ENCODE results near the gene IL1B.
"Not testable (repeated sequence)": the region's sequence is repeated elsewhere in the genome, so short reads cannot be mapped to it uniquely, and the experiment has no call there.

Gene IL1B

DNA sequence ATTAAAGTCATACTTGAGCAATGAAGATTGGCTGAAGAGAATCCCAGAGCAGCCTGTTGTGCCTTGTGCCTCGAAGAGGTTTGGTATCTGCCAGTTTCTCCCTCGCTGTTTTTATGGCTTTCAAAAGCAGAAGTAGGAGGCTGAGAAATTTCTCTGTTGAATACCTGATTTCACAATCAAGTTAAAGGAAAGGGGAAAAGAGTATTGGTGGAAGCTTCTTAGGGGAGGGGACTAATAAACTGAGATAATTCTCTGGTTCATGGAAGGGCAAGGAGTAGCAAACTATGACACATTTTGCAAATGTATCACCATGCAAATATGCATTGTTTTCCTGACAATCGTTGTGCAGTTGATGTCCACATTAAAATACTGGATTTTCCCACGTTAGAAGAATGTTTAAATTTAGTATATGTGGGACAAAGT, at the start of gene IL1B:
Gene IL1B, minus strand, starts transcription at position 85 of the 423 bp plus-strand sequence. CDS start 550 bp downstream, outside the sequence.
- peak; percentile 82 for DNase-seq (ENCODE audit: low spot score)

DNA sequence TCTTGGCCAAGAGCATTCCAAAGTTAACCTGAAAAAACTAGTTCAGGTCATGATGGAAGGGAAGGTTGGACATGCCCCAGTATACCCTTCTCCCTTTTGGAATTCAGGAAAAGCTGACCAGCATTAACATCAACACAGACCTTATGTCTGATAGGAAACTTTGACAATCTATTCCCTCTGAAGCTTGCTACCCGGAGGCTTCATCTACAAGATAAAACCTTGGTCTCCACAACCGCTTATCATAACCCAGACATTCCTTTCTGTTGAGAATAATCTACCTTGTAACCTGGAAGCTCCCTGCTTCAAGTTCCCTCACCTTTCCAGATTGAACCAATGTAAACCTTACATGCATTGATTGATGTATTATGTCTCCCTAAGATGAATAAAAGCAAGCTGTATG, 49.7 kb upstream of the IL1B start:
- no peak for DNase-seq (ENCODE audit: low spot score)

DNA sequence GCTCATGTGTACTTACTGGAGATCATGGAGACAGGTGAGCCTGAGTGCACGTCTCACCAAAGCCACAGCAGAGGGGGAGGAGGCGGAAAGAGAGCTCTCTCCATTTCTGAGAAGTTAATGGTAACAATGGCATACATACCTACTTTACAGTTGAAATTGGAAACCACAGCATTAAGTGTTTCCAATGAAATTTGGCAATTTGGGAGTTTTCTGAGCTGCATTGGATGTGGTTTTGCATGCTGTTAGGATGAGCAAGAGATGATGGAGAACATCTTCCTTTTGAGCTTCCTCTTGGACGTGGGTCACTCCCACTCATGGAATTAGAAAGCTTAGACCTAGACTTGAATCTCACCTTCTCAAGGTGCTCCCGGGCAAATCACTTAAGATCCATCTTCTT, 48.9 kb upstream of the IL1B start:
- DNase-seq (ENCODE audit: low spot score), result no peak

DNA sequence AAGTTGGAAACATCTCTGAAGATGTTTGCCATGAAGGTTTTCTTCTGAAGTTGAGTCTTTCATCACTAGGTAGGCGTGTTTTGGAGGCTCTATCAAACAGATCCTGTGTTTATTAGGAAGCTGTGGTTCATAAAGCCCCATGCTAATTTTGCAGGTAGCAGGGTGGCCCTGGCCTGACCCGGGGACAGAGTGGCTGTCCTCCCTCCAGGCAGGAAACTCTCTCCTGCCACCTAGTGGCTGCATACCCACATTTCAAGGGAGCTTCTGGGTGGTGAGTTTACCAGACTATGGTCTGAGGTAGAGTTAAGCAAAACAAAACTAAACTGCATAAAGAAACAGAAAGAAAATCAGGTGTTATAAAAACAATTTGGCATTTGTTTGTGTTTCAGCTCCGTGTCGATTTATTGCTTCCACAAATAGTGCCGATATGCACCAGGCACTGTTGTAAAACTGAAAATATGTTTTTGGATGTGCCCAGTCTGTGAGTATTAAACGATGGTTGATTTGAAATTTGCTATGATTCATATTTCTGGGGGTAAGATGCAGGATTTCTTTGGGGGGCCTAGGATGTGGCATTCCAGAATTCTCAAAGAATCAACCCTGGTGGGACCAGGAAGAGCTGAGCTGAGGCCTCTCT, 48.4 kb upstream of the IL1B start:
- peak; percentile 46 for DNase-seq (ENCODE audit: low spot score)

DNA sequence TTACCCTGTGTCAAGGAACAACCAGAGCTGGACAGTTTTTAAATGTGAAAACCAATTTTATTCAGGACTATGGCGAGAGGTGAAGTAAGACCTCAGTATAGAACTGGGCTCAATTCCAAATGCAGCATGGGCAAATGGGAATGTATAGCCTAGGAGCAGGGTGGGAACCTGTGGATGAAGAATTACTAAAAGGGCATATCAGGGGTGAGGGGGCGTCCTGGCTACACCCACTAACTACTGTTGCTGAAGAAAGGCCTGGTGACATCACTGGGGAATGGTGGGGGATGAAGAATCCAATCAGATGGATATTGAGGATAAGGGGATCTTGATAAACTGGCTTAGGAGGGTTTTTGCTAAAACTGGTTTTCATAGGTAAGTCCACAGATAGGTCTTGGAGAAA, 47.1 kb upstream of the IL1B start:
- DNase-seq (ENCODE audit: low spot score), result no peak

DNA sequence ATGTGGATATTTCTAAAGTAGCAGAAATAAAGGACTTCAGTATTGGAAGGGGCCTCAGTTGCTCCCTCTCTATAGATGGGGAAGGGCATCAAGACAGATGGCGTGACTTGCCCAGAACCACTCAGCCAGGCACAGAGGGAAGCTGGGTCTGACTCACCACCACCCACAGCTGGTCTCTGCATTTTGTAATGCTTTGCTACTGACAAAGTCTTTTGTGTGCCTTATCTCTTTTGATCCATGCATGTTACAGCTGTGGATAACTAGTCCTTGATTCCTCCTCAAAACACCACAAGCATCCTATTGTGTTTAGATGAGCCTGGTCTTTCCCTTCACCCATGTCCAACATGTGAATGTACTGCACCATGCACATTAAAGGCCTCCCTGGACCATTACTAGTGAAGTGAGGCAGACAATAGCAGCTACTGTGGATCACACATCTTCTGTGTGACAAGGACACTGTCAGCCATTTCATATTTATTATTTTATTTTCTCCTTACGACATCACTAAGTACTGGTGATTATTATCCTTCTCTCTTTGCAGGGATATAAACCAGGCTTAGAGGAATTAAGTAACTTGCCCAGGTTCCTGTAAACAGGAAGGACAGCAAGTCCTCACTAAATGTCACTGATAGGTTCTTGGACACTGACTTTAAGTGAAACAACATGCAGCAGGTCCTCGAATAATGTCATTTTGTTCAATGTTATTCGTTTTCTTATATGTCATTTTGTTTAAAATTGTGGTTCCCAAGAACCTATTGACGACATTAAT, 44.8 kb upstream of the IL1B start:
- peak; percentile 64 for DNase-seq (ENCODE audit: low spot score)

DNA sequence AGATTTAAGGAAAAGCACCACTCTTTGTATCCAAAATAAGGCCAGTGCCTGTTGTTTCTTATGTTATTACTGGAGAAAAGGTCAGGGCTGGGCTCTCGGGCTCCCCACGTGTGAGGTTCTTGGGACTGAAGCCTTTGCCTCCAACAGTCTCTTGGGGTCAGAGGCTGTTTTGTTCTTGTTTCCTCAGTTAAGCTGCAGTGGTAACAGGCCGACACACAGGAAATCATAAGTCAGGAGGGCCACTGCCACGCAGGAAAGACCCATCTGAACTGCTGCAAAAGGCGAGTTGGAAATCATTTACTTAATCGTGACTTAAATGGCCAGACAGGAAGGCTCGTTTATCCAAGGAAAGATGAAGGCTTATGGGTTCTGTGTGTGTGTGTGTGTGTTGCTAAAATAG, 44.1 kb upstream of the IL1B start:
- no peak for DNase-seq (ENCODE audit: low spot score)

DNA sequence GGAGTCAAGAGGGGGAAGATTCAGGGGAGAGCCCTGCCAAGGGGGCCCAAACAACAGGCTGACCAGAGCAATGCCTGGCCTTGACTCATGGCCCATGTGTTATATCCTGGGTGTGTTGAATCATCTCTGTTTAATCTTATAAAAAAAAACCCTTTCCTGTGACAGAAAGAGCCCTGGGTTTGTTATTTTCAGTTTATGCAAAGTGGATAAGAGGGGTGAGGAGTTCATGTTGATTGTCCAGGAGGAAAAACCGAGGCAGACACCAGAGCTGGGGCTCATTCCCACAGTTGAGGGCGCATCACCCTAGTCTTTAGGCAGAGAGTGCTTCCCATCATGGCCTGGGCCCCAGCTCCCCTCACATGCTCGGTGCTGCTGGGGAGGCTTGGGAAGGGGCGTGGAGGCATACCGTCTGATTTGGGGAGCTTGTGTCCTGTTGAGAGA, 43.5 kb upstream of the IL1B start:
- DNase-seq (ENCODE audit: low spot score), result peak; percentile 55

DNA sequence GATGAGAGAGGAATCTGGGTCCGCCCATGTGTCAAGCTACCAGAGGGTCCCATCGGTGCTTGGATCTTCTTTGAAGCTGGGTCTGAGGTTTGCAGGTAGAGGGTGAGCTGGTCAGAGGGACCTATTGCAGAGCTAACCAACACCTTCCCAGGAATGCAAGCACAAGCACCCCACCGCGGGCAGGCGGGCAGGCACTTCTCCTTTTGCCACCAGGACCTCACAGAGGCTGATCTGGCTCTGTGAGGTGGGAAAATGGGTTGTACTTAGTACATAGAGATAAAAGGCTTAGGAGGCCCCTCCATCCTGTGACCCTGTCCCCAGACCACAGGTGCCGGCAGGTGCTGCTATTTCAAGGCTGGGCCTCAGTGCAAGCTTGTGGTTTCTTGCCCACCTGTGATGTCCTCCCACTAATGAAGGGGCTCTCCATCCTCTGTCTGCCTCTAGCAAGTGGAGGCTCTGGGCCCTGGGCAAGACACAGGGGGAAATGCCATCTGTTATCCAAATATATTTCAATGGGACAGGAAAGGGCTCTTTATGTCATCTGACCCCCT, 43.0 kb upstream of the IL1B start:
- DNase-seq (ENCODE audit: low spot score), result no peak

DNA sequence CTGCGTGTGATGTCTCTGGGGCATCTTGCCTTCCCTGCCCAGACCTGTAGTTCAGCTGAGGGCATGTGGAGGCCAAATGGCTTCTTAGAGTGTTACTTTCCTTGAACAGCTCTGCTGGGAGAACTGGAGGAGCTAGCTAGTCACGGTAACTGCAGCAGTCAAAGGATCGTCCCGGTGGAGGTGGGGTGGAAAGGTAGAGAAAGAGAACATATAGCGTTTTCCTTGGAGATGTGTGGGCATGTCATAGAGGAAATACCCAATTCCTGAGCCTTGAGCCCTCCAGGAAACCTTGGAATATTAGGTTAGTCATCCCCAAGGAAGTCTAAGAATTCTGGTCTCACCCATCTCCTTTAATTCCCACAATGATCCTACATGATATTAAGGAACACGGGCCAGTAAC, 40.8 kb upstream of the IL1B start:
- DNase-seq (ENCODE audit: low spot score), result peak; percentile 46

DNA sequence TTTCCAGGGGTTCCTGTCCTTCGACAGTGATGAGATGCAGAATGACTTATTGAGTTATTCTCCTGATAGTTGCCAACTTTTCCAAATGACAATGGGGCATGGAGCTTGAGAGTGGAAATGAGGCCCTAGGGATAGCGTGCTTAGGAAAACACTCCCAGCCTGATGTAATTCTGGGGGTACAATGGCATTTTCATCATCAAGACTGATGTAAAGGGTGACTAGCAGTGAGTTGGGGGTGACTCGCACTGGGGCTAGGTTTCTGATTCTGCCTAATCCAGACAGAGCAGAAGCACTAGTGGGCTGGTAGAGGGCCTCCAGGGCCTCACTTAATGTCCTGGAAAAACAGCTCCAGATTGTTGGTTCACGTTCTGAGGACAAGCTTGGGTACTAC, 40.4 kb upstream of the IL1B start:
- DNase-seq (ENCODE audit: low spot score), result no peak

DNA sequence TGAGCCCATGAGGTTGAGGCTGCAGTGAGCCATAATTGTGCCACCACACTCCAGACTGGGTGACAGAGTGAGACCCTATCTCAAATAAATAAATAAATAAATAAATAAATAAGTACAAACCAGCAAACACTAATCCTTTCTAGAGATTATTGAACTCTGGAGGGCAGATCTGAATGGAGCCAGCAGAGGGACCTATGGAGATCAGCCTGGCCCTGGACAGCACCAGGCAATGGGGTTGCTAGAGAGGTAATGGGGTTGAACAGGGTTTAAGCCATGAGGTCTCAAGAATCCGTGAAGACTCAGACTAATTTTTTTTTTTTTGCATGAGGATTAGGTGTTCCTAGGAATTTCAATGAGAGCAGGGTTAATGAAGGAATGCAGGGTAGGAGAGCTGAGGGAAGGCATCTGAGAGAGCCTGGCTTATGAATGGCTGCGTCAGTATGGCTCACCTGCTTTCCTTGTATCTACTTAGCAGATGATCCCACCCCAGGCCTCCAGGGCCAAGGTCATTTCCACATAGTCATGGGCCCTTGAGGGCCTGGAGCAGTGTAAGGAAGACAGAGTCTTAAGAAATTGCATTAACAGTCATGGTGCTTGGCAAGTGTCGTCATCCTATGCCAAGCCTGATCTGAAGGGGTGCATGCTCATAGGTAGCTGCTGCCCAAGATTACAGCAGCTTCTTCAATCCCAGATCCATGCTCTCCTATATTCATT, 39.8 kb upstream of the IL1B start:
- DNase-seq (ENCODE audit: low spot score), result no peak

DNA sequence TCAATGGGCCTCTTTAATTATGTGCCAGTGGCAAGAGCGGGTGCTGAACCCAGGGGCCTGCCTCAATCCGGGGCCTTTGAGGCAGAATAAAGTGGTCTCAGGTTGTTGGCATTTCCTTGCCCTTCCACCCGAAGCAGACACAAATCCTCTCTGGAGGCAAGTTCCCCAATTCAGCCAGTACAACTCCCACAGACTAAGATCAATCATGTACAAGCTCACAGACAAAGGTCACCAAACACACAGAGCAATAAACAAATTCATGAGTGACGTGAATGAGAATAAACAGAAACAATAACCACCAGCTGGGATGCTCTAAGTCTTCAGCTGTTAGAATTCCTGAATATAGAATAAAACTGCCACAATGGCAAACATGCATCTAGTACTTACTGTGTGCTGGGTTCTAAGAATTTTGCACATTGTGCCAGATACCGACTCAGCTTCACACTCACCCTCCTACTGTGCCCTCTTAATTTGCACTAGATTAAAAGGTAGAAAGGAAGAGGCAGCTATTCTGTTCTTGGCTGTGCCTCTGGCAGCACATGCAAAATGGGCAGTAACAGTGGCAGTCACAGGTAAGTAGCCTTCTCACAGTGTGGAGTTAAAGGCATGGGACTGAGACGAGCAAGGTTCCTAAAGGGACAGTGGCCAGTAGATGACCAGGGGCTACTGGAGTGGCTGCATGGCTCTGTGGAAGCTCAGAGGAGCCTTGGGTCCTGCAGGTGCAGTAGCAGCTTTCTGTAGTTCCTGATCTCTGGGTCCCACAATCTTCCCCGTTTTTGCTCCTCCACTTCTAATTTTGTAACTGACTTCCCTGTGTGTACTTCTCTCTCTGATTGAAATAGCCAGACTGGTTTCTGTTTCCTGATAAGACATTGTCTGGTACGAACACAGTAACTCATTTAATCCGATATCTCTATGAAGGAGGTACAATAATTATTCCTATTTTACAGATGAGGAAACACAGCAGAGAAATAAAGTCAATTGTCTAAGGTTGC, 34.6 kb upstream of the IL1B start:
- no peak for DNase-seq (ENCODE audit: low spot score)

DNA sequence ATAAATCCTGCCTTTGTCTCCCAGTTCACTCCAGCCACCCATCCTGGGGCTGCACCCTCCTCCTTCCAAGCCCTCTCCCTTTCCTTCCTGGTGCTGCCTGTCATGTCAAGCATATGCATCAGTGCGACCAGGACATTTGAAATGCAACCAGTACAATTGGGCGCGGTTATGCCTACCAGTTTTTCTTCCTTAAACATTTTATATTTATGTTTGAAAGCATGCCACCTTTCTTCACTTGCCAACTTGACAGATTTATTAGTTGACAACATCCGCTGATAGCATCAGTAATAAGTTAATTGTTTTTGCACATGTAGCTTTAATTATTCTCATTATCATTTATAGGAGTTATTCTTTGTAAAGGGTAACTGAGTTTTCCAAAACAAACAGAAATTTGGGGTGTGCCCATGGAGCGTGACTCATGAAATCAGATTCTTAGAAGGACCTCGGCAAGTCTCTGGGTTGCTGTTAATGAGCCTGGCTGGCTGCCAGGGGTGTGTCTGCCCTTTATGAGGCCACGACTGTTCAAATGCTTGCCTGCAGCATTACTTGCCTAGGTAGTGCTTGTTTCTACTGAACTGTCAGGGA, 32.8 kb upstream of the IL1B start:
- peak; percentile 52 for DNase-seq (ENCODE audit: low spot score)

DNA sequence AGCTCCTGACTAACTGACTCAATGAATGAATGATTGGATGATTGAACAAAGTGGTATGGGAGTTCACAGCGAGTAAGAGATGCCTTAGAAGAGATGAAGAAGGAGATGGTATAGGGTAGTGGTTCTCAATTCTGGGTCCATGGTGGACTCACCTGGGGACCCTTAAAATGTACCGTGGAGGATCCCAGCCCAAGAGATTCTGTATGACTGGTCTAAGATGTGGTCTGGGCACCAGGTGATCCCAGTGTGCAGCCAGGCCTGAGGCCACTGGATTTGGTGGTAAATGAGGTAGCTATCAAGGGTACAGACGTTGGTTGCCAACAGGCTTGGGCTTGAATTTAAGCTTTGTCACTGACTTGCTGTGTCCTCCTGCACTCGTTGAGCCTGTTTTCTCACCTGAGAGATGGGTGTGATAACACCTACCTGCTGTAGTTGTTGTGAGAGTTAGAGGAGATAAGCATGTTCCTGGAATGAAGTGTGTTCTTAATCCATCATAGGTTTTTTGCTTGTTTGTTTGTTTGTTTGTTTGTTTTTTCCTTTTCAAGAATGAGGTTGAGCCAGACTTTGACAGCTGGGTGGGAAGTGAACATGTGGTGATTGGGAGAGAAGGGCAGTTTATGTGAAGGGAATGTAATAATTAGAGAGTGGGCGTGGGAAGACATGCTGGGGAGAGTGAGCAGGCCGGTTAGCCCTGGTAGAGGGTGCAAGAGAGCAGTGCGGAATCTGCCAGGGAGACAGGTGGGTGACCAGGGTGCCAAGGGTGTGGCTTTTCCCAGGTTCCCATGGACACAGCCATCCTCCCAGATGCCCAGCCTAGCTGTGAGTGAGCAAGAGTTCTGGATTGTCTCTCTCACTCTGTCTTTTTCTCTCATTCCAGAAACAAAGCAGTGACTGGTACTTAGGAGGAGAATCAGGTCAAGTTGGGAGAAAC, 31.4 kb upstream of the IL1B start:
- DNase-seq (ENCODE audit: low spot score), result no peak

DNA sequence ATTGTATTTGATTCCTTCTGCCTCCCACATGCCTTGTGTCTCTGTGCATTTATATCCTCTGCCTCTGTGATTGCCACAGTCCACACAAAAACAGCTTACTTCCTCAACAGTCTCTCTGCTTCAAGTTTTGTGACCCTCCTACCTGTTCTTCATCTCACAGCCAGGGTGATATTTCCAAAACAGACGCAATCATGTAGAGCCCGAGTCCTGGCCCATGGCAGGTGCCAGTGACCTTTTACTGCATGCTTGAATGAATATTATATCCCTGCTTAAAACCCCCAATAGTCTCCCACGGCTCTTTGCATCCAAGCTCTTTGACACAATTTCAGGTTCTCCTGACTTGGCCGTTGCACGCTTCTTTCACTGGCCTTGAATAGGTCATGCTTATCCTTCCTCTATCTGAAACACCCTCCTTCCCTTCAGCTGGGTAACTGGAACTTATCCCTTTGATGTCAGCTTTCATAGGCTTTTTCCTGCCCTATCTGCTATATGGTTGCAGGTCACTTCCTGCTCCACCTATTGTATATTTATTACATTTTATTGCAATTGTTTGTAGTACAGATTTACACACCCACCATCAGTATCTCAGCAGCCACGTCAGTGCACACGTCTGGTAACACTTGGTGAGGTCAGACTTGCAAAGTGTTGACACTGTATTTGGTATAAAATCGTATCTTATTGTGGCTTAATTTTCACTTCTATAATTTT, 29.7 kb upstream of the IL1B start:
- no peak for DNase-seq (ENCODE audit: low spot score)

DNA sequence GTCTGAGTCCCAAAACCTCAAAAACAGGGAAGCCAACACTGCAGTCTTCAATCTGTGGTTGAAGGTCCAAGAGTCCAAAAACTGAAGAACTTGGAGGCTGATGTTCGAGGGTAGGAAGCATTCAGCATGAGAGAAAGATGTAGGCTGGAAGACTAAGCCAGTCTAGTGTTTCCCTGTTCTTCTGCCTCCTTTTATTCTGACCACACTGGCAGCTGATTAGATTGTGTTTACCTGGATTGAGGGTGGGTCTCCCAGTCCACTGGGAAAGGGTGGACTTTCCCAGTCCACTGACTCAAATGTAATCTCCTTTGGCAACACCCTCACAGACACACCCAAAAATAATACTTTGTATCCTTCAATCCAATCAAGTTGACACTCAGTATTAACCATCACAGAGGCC, 27.5 kb upstream of the IL1B start:
- DNase-seq (ENCODE audit: low spot score), result no peak

DNA sequence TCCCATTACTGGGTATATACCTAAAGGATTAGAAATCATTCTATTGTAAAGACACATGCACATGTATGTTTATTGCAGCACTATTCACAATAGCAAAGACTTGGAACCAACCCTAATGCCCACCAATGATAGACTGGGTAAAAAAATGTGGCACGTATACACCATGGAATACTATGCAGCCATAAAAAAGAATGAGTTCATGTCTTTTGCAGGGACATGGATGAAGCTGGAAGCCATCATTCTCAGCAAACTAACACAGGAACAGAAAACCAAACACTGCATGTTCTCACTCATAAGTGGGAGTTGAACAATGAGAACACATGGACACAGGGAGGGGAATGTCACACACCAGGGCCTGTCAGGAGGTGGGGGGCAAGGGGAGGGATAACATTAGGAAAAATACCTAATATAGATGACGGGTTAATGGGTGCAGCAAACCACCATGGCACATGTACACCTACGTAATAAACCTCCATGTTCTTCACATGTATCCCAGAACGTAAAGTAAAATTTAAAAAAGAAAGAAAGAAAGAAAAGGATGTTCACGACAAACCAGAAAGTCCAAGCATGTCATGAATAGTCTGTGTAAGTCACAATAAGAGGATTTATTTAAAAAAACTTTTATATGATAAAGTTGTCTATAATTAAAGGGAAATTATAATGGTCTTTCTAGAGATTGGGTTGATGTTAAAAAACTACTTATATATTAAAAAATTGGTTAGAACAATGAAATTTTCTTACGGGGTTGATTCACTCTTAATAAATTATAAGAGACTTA, 23.0 kb upstream of the IL1B start:
- not testable (repeated sequence) for DNase-seq (ENCODE audit: low spot score)

DNA sequence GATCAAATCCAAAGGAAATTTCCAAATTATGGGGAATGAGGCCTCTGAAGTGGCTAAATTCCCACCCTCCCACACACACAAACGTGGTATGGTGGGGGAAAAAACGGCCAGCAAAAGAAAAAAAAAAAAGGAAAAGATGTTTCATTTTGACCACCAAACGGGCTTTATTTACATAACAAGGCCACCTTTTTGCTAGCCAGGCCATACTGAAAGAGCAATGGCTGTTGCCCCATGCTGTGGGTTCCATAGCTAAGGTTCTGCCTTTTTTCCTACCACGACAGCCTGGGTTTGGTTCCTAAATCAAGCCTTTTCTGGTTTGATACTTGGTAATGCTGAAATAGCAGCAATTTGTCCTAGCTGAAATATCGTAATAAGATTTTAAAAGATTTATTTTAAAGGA, 14.0 kb upstream of the IL1B start:
- no peak for DNase-seq (ENCODE audit: low spot score)
